GM12864 (cell line): ENCODE results near the gene CACNA1D.
A peak's percentile ranks its signal among the peaks of the same experiment; 100 is the strongest.

Experiments
- DNase-seq: peaks from one replicate; pipeline ENCODE4 v3.0.0-alpha.2; 2011; ENCODE audit warnings: low read depth
- H3K4me3 ChIP-seq: 2 replicates; pipeline ENCODE4 v1.5.1; 2011; ENCODE audit warnings: mild to moderate bottlenecking, low read depth, low read length, control low read depth
- CTCF ChIP-seq: IDR thresholded peaks from 2 replicates; pipeline ENCODE4 v1.5.1; 2011; ENCODE audit warnings: low read depth, mild to moderate bottlenecking, moderate library complexity, low read length, control low read depth, inconsistent platforms; ENCODE audit errors: missing control alignments

CACNA1D gene

DNA sequence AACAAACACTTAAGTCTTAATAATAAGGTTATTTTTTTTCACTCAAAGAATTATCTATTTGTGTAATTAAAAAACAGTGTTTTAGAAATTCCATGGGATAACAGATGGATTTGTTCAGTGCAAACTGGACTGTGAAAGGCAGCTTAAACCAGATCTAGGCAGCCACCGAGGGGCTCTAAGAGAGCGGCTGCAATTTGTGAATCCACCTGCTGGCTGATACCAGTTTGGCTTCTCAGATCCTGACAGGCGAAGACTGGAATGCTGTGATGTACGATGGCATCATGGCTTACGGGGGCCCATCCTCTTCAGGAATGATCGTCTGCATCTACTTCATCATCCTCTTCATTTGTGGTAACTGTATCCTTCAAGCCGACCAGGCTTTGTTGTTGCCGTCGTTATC, 232.2 kb downstream of the CACNA1D start:
- TF ChIP-seq CTCF = no peak
- H3K4me3 ChIP-seq = no peak overlapping the region
- no peak for DNase-seq

DNA sequence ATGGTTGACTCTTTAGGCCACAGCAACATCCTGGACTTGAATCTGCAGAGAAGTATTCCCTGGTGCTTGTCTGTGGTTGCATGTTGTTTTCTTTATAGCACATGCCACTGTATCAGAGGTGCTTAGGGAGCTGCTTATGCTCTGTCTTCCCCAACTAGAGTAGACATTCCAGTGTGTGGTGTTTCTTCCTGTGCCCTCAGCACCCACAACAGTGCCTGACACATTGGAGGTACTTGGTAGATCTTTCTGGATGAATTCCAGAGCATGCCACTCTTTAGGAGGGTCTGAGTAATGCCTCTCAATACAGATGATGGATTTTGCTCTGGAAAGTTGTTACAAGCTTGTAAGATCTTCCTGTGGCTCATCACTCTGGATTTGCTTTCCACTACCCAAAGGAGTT, 234.2 kb downstream of the CACNA1D start:
- no peak for DNase-seq
- no peak for TF ChIP-seq CTCF
- H3K4me3 ChIP-seq = no peak overlapping the region

DNA sequence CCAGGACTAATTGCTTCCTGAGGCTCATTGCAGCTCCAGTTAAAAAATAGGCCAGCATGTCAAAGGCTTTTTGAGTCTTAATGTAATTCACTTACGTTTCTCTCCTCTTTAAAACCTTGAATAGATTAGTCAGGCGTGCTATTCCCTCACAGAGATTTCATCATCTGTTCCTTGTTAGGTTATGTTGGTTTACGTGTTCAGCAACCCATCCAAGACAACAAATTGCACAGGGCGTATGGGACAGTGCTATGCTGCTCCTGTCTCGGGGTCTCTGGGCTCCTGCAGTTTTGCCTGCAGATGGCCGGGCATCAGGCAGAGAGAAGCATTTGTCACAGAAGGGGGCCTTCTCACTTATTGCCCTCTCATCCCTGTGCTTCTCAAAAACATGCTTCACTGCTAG, 234.7 kb downstream of the CACNA1D start:
- DNase-seq = no peak
- TF ChIP-seq CTCF = no peak
- H3K4me3 ChIP-seq = no peak overlapping the region

GRCh38 chr3:53729618-53730017, 235.2 kb downstream of the CACNA1D start:
- peak; percentile 33 for TF ChIP-seq CTCF
- no peak overlapping the region for H3K4me3 ChIP-seq
- DNase-seq = no peak

GRCh38 chr3:53730576-53730975, 236.2 kb downstream of the CACNA1D start:
- no peak for TF ChIP-seq CTCF
- DNase-seq = no peak
- H3K4me3 ChIP-seq = no peak overlapping the region

DNA sequence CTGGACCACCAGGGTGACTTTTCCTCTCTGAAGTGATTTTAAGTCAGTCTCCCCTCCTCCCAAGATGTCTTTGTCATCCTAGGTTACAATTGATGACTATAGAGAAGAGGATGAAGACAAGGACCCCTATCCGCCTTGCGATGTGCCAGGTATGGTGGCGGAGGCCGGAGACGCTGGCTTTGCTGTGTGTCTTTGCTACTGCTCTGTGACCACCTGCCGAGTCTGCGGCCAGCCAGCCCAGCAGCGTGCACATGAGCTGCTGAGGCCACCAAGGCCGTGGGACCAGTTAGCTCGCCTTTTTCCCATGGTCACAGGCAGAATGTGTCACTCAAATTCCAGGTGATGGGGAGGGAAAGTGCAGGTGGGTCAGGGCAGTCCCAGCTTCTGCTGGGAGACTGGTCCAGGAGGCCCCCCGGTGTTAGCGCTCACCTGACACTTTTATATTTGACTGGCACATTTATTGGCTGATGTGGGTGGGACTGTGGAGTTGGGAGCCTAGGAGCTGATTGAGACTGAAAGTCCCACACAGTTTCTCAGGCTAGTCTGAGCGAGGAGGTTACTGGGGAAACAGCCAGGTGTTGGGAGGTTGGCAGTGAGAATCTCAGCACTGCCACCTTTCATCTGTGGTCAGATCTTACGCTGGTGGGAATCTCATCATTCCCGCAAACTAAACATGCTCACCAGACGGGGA, 237.7 kb downstream of the CACNA1D start:
- no peak for TF ChIP-seq CTCF
- DNase-seq = no peak
- no peak overlapping the region for H3K4me3 ChIP-seq

- DNase-seq = no peak
- H3K4me3 ChIP-seq = no peak overlapping the region
- no peak for TF ChIP-seq CTCF
Measured at GRCh38 chr3:53733446-53733845, 239.0 kb downstream of the CACNA1D start.
